Stimulated activated CD4-positive, alpha-beta T cell treated with anti-CD3 and anti-CD28 coated beads, Interleukin-1b, Interleukin-23, amount 100 ng/mL, for 24 hours (primary cell): ENCODE results near the gene SAMD4A.
A peak's percentile ranks its signal among the peaks of the same experiment; 100 is the strongest.

Experiments used
- DNase-seq, 4 experiments: peaks; one replicate each; pipeline ENCODE4 v3.0.0-alpha.2; 2020; ENCODE audit warnings: low read depth in 4 of 4, low spot score in 1 of 4

The SAMD4A gene

DNA sequence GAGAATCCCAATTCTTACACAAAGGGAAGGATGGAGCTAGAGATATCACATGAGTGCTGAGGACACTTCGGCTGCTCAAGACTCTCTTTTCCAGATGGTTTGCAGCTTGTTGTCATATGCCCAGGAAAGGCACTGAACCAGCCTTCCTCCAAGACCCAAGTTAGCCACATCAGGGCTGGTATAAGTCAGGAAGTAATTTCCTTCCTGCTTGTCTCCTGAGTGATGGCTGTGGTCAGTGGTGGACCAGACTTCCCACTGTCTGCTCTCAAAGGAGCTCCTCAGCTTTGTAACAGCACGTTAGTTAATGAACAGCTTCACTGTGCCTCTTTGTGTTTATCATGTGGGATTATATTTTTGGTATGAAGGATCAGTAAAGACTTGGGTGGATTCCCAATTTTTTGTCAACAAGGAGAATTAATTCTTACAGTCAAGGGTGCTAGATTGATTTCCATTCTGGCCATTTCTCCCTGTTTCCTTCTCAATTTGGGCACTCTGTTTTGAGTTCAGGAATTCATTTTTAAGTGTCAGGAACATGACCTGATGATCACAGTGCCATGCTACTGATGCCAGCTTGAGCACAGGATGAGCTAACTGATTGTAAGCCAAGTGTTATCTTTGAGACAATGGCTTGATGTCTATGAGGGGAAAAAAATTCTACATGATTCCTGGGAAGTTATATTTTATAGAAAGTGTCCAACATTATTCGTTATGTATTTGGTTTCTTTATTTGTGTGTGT, 189.9 kb downstream of the SAMD4A start:
- DNase-seq: no peak

DNA sequence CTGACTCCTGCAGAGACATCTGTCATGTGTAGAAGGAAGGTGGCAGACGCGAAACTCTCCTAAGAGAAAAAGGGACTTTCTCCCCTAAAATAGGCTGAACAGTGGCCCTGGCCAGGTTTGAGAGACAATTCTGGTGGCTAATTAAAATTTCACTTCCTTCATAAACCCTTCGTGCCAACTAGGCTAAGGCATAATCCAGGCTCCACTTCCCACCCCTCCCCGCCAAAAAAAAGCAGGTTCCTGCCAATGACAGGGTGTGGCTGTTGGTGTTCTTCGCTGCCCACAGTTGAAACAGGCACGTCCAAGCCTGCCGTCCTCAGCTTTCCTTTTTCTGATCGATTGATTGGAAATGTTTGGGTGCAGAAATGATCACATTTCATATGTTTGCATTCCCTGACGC, 191.1 kb downstream of the SAMD4A start:
- DNase-seq: no peak

- DNase-seq: no peak
Measured at GRCh38 chr14:54759982-54760585, 193.2 kb downstream of the SAMD4A start.

DNA sequence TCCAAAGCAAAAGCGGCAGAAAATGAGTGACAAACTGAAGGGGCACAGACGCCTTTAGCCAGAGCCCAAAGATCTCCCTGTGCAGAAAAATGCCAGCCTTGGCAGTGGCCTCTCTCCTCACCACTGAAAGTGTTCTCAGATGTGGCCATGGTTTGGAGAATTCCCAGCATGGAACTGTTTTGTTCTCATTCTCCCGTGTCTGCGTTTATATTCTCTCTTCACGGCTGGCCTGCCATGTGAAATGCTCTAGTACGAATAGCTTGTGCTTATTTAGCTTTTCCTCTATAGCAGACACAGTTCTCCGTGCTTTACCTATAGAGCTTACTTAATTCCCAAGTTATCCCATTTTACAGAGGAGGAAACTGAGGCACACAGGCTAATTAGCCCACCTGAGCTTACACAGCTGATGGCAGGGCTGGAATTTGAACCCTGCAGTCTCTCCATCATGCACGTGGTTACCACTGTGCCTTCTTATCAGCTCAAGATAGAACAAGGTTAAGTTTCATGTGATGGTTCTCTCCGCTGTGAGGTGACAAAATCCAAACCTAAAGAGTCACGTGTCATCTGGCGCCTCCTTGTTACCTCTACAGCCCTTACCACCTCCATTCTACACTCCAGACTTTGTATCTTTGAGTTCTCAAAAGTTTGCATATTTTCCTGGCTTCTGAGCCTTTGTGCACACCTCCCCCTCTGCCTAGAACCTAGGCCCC, 194.1 kb downstream of the SAMD4A start:
- DNase-seq: no peak

DNA sequence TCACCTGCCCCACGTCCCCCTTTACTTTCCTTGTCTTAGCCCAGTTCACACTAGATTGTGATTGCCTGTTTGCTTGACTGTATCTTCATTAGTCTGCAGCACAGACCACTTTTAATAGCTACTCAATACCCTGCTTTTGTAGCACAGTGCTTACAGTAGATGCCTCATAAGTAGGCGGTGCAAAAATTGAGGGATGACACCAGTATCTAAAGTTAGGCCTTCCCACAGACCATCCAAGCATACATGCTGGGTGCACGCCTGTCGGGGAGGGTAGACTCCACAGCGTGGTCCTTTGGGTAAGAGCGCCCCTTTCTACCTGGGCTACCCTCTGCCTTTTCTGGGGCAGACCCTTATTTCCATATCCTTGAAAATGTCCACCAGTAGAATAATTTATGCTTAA, 194.9 kb downstream of the SAMD4A start:
- DNase-seq: no peak

DNA sequence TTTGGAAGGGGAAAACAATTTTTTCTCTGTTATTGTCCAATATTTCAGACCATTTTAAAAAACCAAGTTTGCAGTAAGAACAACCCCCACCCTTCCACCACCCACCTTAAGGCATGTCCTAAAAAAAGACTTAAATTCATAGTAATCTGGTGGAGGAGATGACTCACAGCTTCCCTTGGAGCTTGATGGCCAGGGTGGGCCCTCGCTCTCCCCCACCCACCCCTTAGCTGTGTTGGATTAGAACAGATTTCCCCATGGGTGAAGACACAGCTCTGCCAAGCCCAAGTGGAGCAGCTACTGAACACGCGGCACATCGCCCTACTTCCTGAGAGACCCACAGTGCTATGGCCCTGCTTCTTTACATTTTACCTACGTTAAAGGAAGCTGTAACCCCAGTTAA, 195.4 kb downstream of the SAMD4A start:
- no peak for DNase-seq

DNA sequence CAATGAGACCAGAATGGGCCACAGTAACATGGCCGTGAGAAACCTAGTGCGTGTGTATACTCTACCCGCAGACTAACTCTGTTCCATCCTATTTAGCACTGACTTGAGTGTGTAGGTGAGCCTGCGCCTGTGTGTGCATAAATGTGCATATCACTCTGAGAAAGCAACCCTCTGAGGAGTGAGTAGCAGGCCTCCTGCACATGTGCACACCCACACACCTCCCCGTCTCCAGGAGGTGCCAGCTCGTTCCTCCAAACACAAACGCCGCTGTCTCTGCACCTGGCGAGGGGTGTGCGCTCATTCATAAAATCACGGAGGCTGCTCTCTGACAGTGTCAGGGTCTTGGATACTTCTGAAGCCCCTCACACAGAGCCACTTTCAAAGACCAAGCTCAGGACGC, 196.8 kb downstream of the SAMD4A start:
- no peak for DNase-seq

GRCh38 chr14:54766276-54767138, 199.6 kb downstream of the SAMD4A start:
- DNase-seq: no peak

GRCh38 chr14:54767139-54767431, 200.2 kb downstream of the SAMD4A start:
- DNase-seq: no peak

GRCh38 chr14:54767450-54767849, 200.5 kb downstream of the SAMD4A start:
- DNase-seq: no peak

DNA sequence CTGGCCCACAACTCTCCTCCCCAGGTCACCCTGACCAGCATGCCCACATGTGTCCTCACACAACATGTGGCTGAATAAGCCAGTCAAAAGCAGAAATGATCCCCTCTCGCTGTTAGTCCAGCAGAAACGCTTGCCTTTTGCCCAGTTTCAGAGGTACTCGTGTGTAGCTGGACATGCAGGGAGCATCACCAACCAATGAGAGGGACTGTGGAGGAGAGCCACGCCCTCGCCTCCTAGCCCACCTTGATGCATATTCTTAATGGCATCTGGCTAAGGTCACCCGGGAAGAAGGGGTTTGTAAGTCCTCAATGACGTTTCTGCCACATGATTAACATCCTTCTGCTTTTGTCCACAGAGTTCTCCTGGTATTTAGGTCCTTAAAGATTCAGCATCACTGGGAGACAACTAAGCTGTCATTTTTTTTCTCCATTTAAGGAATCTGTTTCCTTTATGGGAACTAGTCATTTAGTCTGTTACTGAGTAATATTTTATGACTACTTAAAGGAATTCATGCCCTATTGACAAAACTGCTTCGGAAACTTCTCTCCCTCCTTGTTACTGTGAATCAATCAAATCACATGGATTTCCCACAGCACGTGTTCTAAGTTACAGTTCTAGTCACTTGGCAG, 201.7 kb downstream of the SAMD4A start:
- DNase-seq: no peak

DNA sequence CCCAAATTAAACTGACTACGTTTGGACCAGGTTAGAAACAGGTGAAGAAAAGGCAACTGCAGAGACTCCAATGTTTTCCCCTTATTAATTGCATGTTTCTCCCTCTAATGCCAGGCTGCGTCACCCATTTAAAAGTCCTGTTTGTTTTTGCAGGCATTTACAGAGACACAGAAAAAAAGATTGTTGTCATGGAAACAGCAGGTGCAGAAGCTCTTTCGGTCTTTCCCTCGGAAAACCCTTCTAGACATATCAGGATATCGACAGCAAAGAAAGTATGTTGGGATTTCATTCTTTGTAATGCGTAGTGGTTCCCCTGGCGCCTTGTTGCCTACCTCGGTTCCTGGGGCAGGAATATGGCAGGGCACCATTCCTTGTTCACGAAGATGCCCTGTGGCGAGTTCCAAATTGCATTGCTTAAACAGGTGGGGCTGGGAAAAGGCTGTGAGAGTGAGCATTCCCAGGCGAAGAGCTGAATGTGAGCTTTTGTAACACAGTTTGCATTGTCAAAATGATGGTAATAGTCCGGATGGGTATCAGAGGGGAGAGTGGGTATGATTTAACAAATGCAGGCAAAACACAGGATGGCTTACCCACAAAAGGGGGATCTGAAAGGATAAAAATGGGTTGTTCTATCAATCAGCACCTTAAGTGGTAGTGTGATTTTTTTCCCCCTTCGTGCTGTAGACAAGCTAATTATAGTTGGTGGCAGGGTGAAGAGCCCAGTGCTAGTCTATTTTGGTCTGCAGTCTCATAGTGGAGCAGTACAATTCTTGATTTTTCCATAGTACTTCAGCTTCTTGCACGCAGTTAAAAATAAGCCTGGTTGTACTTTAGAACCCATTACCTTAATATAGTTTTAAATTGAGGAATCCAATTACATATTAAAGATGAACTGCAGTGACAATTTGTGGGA, 203.3 kb downstream of the SAMD4A start:
- DNase-seq: no peak

DNA sequence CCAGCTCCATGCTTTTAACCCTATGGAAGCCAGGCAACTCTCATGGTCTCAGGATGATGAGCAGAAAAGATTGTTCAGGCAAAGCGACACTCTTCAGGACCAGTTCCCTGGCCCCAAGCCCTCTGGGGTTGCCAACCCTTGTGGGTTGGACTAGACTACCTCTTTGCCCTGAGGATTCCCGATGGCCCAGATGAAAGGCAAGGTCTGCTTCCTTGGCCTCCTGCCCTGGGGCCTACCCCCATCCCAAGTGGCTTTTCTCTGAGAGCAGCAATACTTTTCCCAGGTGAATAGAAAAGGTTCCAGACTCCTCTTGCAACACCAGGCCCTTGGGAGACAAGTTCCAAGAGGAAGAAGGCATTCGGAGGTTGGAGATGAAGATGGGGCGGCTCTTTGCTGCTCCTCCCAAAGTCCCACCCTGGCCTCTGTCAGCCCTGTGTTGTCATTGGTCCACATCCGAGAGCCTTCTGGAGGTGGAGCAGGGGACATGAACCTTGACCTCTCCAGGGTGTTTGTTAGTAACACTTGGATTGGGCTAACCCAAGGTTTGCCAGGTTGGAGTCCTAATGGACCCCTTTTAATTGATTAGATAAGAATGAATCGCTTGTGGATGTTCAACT, 204.6 kb downstream of the SAMD4A start:
- DNase-seq: no peak

DNA sequence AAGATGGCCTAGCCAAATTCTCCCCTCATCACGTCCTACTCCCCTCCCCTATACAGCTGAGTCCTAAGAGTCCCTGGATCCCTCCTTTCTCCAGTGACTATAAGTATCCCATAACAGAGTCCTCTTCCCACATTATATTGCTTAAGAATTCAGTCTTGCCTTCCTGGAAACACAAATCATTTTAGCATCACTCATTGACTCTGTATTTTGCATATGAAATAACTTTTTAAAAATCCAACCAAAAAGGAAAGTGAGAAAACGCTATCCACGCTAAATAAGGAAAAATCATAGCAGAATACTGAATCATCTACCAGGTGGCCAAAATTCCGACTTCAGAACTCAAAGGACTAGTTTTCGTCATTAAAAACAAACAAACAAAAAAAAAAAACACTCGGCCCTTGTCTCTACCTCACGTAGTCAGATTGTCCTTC, 205.5 kb downstream of the SAMD4A start:
- no peak for DNase-seq

DNA sequence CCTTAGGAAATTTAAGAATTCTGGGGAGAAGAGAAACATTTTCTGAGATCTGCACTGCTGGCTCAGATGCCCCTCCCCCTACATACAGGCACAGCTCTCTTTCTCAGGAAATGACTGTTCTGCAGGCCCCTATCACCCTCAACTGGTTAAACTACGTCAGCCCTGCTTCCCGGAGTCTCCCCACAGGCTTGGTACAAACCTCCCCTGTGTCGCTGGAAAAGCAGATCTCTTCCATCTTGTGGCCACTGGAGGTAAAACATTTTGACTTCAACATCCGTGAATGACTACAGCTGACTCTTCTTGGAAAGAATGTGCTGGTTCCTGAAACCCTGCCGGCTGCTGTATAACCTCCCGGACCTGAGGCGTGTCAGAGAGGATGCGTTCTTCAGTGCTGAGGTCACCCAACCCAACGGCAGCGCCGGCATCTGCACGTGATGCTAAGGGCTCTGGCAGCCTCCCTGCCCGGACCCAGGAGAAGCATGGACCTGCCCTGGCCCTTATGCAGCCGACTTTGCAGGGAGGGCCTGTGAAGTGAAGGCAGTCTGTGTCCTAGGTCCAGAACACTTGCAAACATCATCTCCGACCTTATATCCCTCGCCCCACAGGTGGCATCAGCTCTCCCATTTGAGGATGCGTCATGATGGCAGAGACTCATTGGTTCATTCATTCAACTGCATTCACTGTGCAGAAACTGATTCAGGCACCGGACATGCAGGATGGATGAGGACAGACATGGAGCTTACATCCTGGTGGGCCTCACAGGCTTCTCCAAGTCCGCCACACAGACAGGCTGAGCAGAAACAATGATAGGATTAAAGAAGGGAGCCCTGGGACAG, 206.5 kb downstream of the SAMD4A start:
- peak; percentile 36 to 77 (median 60) for DNase-seq

DNA sequence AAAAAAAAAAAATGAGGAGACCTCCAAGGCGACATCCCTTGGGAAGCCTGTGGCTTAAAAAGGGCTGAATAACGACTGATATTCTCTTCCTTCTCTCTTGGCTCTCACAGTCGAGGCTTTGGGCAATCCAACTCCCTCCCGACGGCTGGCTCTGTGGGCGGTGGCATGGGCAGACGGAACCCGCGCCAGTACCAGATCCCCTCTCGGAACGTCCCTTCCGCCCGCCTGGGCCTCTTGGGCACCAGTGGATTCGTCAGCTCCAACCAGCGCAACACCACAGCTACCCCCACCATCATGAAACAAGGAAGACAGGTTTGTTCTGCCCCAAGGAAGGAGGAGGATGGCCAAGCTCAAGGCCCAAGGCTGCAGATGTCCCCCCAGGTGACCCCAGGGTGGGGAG, 207.9 kb downstream of the SAMD4A start:
- no peak for DNase-seq

DNA sequence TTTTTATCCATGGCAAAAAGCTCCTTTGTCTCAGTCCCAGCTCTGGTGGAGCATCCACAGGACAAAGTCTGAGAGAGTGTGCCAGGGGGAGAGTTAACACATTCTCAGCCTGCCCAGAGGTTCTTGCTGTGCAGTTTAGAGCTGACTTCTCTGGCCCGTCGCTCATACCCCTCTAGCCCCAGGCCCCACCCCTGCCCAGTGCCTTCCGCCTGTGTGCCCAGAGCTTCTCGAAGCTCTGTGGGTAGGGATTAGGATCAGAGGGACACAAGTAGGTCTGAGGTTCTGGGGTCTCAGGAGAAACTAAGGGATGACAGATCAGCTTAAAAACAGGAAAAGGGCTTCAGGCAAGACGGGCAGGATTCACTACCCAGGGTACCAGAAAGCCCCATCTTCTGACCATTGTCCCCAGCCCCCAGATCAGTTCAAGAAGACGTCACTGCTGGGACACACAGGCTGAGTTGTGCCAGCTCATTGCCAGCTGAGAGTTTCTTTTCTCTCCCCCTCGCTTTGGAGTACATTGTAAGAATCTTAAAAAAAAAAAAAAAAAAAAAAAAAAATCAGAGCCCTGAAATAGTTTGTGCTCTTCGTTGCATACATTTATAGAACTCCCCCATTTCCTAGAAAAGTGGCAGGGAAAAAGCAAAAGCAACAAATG, 208.7 kb downstream of the SAMD4A start:
- DNase-seq: no peak

GRCh38 chr14:54776361-54777001, 209.6 kb downstream of the SAMD4A start:
- DNase-seq: peak; percentile 35 to 80 (median 58)
